Eye (tissue), 1 donor: ENCODE results near the gene PDGFC.
"Not testable (repeated sequence)": the region's sequence is repeated elsewhere in the genome, so short reads cannot be mapped to it uniquely, and the experiment has no call there.

Experiments used
- DNase-seq: peaks from one replicate; pipeline ENCODE4 v3.0.0-alpha.2; 2015

PDGFC gene

GRCh38 chr4:156949373-156949814 lies 22.2 kb downstream of the PDGFC start:
- no peak for DNase-seq

- DNase-seq = no peak
These were observed 22.9 kb downstream of the PDGFC start for GRCh38 chr4:156948738-156949137.

- DNase-seq = no peak
These were observed 23.5 kb downstream of the PDGFC start for GRCh38 chr4:156948133-156948532.

- no peak for DNase-seq
These were observed 24.8 kb downstream of the PDGFC start for GRCh38 chr4:156946516-156947424.

- no peak for DNase-seq
These were observed 26.1 kb downstream of the PDGFC start for GRCh38 chr4:156945532-156945931.

GRCh38 chr4:156942991-156943390 lies 28.6 kb downstream of the PDGFC start:
- DNase-seq = no peak

- peak; percentile 75 for DNase-seq
These were observed 29.6 kb downstream of the PDGFC start for GRCh38 chr4:156941940-156942548.

GRCh38 chr4:156939801-156940200 lies 31.8 kb downstream of the PDGFC start:
- DNase-seq = no peak

GRCh38 chr4:156939139-156939538 lies 32.5 kb downstream of the PDGFC start:
- no peak for DNase-seq

- no peak for DNase-seq
These were observed 37.4 kb downstream of the PDGFC start for GRCh38 chr4:156934259-156934635.

GRCh38 chr4:156933633-156934258 lies 37.9 kb downstream of the PDGFC start:
- DNase-seq = no peak

GRCh38 chr4:156932360-156932759 lies 39.2 kb downstream of the PDGFC start:
- not testable (repeated sequence) for DNase-seq

- no peak for DNase-seq
These were observed 40.3 kb downstream of the PDGFC start for GRCh38 chr4:156931267-156931666.

- DNase-seq = no peak
These were observed 42.1 kb downstream of the PDGFC start for GRCh38 chr4:156929386-156930105.

- no peak for DNase-seq
These were observed 46.8 kb downstream of the PDGFC start for GRCh38 chr4:156924774-156925315.

GRCh38 chr4:156923525-156923924 lies 48.1 kb downstream of the PDGFC start:
- no peak for DNase-seq

- no peak for DNase-seq
These were observed 56.4 kb downstream of the PDGFC start for GRCh38 chr4:156915221-156915620.

GRCh38 chr4:156913234-156913633 lies 58.4 kb downstream of the PDGFC start:
- no peak for DNase-seq

GRCh38 chr4:156909010-156909409 lies 62.6 kb downstream of the PDGFC start:
- no peak for DNase-seq

- no peak for DNase-seq
These were observed 65.3 kb downstream of the PDGFC start for GRCh38 chr4:156906325-156906724.

- no peak for DNase-seq
These were observed 69.7 kb downstream of the PDGFC start for GRCh38 chr4:156901871-156902270.

GRCh38 chr4:156898373-156899117 lies 73.1 kb downstream of the PDGFC start:
- no peak for DNase-seq
